Activated naive CD4-positive, alpha-beta T cell (primary cell): ENCODE data around the gene CXXC5.
"Not testable (repeated sequence)": the region's sequence is repeated elsewhere in the genome, so short reads cannot be mapped to it uniquely, and the experiment has no call there.

ENCODE experiments used
- DNase-seq, 4 experiments: peaks; one replicate each; lab custom pipeline; 2025; lab: John Stamatoyannopoulos, UW

Gene CXXC5

GRCh38 chr5:139648205-139649081 is at the start of gene CXXC5:
Gene CXXC5 (plus strand): TSS chr5:139648349. CDS start chr5:139680524, 32,175 bp downstream.
- DNase-seq: peak in 1 of 4 experiments; percentile 21

DNA sequence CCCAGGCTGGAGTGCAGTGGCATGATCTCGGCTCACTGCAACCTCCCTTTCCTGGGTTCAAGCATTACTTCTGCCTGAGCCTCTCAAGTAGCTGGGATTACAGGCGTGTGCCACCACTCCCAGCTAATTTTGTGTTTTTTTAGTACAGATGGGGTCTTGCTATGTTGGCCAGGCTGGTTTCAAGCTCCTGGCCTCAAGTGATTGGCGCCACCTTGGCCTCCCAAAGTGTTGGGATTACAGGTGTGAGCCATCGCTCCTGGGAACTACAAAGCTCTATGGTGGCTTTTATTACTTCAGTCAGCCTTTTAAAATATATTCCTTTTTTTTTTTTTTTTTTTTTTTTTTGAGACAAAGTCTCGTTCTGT is 49.6 kb upstream of the CXXC5 start:
- not testable (repeated sequence) for DNase-seq

DNA sequence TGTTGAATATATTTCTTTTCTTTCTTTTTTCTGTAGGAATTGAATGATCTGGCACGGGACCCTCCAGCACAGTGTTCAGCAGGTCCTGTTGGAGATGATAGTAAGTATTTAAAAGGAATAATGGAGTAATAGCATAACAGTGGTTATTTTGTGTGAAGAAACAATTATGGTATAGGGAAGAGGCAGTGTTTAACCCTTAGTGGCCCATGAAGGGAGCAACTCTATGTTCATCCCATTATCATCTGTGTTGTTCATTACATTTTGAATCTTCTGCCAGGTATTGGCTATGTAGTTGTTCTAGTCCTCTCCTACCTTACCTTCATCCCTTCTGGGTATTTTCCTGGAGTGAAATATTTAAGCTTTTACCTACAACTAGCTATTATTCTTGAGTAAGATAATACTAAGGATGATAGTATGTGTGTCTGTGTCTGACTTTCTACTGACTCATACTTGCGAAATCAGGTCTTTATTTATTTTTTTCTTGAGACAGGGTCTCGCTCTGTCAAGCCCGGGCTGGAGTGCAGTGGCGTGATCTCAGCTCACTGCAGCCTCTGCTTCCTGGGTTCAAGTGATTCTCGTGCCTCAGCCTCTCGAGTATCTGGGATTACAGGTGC is 47.7 kb upstream of the CXXC5 start:
- no peak for DNase-seq

DNA sequence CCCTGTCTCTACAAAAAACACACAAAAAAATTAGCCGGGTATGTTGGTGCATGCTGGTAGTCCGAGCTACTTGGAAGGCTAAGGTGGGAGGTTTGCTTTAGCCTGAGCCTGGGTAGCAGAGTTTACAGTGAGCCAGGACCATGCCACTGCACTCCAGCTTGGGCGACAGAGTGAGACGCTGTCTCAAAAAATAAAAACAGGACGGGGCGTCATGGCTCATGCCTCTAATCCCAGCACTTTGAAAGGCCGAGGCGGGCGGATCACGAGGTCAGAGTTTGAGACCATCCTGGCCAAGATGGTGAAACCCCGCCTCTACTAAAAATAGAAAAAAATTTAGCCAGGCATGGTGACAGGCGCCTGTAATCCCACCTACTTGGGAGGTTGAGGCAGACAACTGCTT is 46.7 kb upstream of the CXXC5 start:
- DNase-seq: no peak

DNA sequence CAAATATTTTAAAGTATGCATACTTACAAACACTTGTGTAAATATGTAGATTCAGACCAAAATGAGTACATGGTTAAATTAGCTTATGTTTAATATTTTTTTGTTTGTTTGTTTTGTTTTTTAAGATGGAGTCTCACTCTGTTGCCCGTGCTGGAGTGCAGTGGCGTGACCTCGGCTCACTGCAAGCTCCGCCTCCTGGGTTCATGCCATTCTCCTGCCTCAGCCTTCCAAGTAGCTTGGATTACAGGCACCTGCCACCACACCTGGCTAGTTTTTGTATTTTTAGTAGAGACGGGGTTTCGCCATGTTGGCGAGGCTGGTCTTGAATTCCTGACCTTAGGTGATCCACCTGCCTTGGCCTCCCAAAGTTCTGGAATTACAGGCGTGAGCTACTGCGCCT is 46.2 kb upstream of the CXXC5 start:
- not testable (repeated sequence) for DNase-seq

DNA sequence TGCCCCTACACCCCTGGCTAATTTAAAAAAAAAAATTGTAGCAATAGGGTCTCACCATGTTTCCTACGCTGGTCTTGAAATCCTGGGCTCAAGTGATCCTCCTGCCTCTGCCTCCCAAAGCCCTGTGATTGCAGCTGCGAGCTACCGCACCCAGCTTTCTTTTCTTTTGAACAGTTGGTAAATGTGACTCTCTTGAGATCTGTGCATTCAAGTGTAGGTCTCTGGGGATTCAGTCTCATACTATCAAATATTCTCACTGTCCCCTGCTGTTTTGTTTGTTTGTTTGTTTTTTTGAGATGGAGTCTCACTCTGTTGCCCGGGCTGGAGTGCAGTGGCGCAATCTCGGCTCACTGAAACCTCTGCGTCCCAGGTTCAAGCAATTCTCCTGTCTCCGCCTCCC is 42.3 kb upstream of the CXXC5 start:
- no peak for DNase-seq

DNA sequence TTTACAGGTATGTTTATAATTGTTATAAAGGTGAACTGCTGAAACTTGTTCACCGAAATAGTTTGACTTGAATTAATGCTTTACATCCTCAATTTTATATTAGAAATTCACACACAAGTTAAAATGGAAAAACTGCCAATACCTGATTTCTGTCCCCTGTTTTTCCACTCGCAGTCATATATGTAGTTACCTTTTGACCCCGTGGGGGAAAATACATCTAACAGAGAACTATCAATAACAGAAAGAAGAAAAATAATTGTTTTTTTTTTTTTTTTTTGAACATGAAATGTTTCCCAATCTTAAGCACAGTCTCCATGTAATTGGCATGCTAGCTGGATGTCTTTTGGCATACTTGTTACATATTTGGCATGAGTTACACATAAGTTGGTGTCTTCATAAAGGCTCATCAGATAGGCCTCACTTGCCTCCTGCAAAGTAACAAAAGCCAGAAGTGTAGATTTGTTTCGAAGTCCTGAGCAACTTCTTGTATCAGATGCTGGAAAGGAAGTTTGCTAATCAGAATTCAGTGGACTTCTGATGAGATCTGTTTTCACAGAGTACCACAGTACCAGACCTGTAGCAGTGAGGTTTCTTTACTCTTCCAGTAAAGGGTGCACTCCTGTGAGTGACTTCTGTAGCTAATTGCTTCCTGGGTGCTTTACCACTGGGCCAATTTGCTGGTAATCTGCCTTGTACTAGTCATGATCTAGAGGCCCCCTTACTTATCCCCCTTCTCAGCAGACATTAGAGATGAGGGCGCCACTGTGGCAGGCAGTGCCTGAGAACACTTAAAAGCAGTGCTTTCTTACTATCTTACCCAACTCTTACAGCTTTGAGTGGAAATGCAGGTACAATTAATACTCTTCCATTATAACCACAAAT is 36.2 kb upstream of the CXXC5 start:
- no peak for DNase-seq

- no peak for DNase-seq
These were observed 28.3 kb upstream of the CXXC5 start for GRCh38 chr5:139619861-139620260.

DNA sequence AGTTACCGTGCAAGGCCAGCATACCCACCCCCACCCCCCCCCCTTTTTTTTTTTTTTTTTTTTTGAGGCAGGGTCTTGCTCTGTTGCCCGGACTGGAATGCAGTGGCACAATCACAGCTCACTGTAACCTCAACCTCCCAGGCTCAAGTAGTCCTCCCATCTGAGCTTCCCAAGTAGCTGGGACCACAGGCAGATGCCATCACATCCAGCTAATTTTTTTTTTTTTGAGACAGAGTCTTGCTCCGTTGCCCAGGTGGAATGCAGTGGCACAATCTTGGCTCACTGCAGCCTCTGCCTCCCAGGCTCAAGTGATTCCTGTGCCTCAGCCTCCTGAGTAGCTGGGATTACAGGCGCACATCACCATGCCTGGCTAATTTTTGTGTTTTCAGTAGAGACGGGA is 22.8 kb upstream of the CXXC5 start:
- DNase-seq: not testable (repeated sequence)

GRCh38 chr5:139630855-139631254 is 17.3 kb upstream of the CXXC5 start:
- DNase-seq: no peak

- no peak for DNase-seq
These were observed 16.5 kb upstream of the CXXC5 start for GRCh38 chr5:139631520-139632165.

DNA sequence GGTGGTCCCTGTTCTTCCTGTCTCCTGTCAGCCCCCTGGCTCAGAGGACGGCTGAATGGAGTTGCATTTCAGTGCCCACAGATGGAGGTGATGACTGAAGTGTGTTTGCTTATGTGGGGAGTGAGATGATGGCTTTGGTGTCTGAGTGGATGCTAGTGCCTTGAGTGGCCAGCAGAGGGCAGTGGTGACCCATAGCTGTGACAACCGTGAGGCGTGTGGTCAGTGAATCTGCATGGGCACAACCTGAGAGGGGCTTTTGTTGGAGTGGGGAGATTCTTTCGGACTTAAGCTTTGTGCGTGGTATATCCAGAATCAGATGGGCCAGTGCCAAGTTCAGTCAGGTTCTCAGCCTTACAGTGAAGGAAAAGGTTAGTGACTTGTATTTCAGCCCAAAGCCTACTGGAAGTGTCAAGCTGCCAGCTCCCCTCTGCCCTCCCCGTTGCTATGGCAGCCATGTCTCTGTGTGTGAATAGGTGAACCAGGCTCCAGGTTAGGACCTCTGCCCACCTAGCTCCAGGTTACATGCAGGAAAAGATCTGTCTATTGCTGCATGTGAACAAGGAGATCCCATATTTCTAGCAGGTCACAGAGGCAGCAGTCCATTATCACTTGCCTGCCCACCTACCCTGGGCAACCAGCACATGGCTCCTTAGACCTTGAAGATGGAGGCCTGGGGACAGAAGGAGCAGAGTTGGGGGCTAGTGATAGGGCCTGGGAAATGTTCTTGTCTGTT is 14.7 kb upstream of the CXXC5 start:
- DNase-seq: peak in 2 of 4 experiments; percentile 35 to 46

GRCh38 chr5:139634028-139634325 is 14.2 kb upstream of the CXXC5 start:
- no peak for DNase-seq

DNA sequence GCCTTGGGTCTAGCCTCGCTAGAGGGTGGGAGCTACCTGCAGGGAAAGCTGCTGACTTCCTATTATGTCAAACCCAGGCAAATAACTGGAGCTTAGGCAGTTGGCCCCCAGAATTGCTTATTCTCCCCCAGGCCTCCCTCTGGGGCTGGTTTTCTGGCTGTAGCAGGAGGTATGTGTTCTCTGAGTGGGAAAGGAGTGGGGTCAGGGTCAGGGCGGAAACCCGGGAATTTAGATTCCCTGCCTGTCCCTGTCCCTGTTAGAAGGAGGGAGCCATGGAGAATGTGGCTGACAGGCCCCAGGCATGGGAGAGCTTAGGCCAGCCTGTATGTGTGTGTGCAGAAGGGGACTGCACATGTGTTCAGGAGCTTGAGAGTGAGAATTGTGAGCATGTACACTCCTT is 13.6 kb upstream of the CXXC5 start:
- DNase-seq: no peak

DNA sequence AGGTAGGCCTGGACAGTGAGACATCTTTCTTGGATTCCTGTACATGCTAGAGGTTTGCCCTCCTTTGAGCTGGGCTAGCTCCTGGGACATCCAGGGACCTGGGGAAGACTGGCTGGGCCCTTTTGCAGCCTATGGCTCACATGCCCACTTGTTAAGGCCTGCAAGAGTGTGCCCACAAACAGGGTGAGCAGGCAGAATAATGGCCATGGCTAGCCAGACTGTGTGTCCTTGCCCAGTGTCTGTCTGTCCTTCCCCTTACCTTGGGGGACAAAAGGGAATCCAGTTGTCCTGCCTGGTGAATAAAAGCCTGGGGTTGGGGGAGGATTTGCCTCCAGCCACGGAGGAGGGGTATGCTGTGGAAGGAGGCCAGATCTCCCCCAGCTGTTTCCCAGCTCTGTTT is 13.0 kb upstream of the CXXC5 start:
- no peak for DNase-seq

DNA sequence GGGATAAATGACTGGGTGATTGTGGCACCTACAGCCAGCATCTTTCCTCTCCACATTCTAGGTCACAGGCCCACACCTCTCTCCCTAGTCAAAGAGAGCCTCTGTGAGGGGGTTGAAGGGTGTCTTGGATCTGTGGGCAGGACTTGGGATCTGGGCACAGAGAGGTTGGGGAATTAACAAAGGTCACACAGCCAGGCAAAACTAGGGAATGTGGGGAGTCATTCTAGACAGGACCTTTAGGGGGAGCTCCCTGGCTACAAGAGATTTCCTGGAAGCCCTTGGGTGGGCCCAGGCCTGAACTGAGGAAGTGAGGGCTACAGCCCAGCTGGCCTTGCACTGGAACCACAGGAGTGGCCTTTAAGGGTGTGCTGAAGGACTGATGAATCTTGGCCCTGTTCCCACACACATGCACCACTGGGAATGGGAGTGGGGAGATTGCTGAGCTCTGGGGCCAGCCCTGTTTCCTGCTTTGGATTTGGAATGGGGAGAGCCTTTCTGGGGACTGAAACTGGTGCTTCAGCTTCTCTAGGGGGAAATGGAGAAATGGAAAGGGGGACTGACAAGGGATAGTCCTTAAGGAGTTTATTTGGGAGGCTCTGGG is 12.4 kb upstream of the CXXC5 start:
- no peak for DNase-seq

GRCh38 chr5:139636207-139636792 is 11.8 kb upstream of the CXXC5 start:
- peak in 2 of 4 experiments; percentile 29 to 31 for DNase-seq

- DNase-seq: no peak
These were observed 11.2 kb upstream of the CXXC5 start for GRCh38 chr5:139636975-139637408.

DNA sequence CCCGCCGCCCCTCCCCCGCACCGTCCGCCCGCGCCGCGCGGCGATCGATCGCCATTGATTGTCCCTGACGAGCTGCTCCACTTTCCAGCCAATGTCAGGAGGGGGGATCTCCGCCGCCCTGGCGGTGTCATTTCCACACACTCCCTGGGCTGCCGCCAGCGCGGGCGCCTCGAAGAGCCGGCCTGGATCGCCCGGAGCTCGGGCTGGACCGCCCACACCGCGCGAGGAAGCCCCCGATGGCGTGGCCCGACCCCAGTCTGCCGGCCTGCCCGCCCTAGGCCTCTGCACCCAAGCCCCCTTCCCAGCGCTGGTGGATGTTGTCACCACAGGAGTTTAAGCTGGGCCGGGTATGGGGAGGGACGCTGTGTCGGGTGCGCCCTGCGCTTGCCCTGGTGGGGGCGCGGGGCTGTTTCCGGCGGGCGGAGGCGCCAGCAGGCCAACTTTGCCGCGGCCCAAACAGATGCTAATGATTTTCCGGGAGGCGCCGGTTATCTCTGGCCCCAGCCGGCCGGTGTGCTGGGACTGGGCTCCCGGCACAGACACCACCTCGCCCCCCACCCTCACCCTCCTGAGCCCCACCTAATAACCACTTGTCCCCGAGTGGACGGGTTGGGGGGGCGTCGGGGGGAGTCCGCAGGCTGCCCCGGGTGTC is 10.6 kb upstream of the CXXC5 start:
- DNase-seq: peak in 1 of 4 experiments; percentile 32

DNA sequence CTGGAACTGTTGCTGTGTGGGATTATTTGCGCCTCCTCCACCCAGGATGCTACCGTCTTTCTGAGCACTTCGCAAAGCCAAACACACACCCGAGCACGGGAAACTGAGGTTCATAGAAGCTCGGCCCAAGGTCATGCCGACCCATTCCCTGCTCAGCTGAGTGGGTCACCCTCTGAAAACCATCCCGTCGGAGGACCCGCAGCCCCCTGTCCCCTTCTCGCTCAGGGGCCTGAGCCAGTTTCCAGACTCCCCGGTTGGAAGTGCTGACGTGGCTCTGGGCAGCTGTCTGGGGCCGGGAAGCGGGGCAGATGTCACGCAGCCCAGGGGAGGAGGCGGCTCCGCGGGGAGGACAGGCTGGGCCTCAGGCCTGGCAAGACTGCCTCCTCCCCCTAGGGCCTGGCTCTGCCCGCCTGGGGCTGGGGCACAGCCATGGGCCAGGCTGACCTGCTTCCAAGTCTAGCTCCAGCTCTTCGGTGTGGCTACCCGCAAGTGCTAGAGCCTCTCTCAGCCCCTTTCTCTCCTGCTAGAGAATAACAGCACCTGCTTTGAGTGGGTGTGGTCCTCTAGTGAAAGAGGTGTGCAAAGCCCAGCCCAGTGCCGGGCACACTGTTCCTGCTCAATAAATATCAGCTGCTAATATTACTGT is 9.9 kb upstream of the CXXC5 start:
- DNase-seq: no peak
